HG03342 (cell line): ENCODE results near the gene TGFA.

ENCODE experiments used
- ATAC-seq: cut with Tn5 transposase; IDR thresholded peaks from one replicate; pipeline ENCODE4 v1.9.1; 2021; ENCODE audit warnings: mild to moderate bottlenecking, moderate library complexity; ENCODE audit not compliant: unreplicated experiment

TGFA gene

GRCh38 chr2:70425682-70426301 is 127.8 kb downstream of the TGFA start:
- no peak for ATAC-seq

GRCh38 chr2:70420740-70421139 is 132.9 kb downstream of the TGFA start:
- ATAC-seq = no peak

- ATAC-seq = no peak
Observed at GRCh38 chr2:70420143-70420542, 133.5 kb downstream of the TGFA start.

- ATAC-seq = no peak
Observed at GRCh38 chr2:70418514-70418913, 135.1 kb downstream of the TGFA start.

GRCh38 chr2:70417011-70417410 is 136.6 kb downstream of the TGFA start:
- ATAC-seq = no peak

- ATAC-seq = no peak
Observed at GRCh38 chr2:70412294-70413070, 141.1 kb downstream of the TGFA start.

GRCh38 chr2:70411483-70412125 is 142.0 kb downstream of the TGFA start:
- no peak for ATAC-seq

- no peak for ATAC-seq
Observed at GRCh38 chr2:70403267-70404053, 150.2 kb downstream of the TGFA start.

GRCh38 chr2:70400539-70400938 is 153.1 kb downstream of the TGFA start:
- ATAC-seq = no peak

GRCh38 chr2:70399046-70399445 is 154.6 kb downstream of the TGFA start:
- no peak for ATAC-seq
